ENCODE results near the gene PTPRCAP. TPM values are rescaled to one million over a fixed set of nuclear protein-coding genes. Genes with fewer than 3 reads are reported as not detected.
A peak's percentile ranks its signal among the peaks of the same experiment; 100 is the strongest.
"Not testable (repeated sequence)": the region's sequence is repeated elsewhere in the genome, so short reads cannot be mapped to it uniquely, and the experiment has no call there.

PTPRCAP gene
- polyA plus RNA-seq, 2 donors = 6.2 to 6.5 TPM

DNA sequence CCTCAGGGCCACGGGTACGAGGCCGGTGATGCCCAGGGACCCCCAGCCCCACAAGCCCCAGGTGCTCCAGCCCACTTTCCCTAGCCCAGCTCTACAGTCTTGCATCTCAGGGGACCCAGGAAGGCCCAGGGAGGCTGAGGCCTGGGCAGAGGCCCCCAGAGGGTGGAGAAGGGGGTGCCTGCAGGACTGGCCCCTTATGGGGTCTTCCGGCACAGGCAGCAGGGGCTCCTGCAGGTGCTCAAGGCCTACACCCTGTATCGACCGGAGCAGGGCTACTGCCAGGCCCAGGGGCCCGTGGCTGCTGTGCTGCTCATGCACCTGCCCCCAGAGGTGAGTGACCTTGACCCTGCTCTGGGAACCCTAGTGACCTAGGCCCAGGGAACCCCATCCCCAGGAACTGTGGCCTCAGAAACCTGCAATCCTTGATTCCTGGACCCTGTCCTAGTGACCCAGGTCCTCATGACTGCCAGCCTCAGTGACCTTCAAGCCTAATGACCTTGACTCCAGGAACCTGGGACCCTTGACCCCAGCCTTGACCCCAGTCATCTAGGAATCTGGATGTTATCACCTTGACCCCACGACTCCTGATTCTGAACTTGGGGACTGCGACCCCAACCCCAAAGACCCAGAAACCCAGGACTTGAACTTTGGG lies 31.7 kb downstream of the PTPRCAP start:
- no peaks in the 10 kb centered on the region for H3K36me3 ChIP-seq (ENCODE audit: control insufficient read depth in 2 of 2, insufficient read depth in 2 of 2, low read length in 1 of 2)
- H3K9me3 ChIP-seq (ENCODE audit: control insufficient read depth in 2 of 2, insufficient read depth in 1 of 2, low read depth in 1 of 2, low read length in 1 of 2) = no peaks in the 10 kb centered on the region
- 82 to 88% methylated on average over 9 of the region's 9 CpGs for WGBS, 2 donors
- peaks cover 0 to 2% of the 10 kb centered on the region in 2 donors for H3K4me1 ChIP-seq (ENCODE audit: control insufficient read depth in 2 of 2, insufficient read depth in 2 of 2, low read length in 1 of 2)
- no peak overlapping the region for H3K27ac ChIP-seq (ENCODE audit: low read depth in 2 of 2, low read length in 1 of 2)
- H3K27me3 ChIP-seq (ENCODE audit: control insufficient read depth in 1 of 2, insufficient read depth in 2 of 2, low read length in 2 of 2) = no peaks in the 10 kb centered on the region
- no peak overlapping the region for H3K4me3 ChIP-seq (ENCODE audit: low read depth in 1 of 2, low read length in 2 of 2)

DNA sequence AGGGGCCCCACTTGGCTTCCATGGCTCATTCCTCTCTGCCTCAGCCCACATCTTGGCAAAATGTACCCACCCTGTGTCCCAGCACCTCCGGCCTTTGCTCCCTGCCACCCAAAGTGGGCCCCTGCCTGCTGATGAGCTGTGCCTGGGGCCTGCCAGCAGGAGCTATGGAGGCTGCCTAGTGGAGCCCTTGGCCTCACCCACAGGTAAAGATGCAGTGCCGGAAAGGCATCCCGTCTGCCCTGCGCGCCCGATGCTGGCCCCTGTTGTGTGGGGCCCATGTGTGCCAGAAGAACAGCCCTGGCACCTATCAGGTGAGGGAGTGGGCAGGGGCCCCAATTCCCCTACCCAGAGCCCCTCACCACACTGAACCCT lies 32.3 kb downstream of the PTPRCAP start:
- Histone ChIP-seq H3K36me3 (ENCODE audit: control insufficient read depth in 2 of 2, insufficient read depth in 2 of 2, low read length in 1 of 2) (peaks cover 0 to 4% of the 10 kb centered on the region in 2 donors), H3K27ac (ENCODE audit: low read depth in 2 of 2, low read length in 1 of 2) (no peak overlapping the region), H3K9me3 (ENCODE audit: control insufficient read depth in 2 of 2, insufficient read depth in 1 of 2, low read depth in 1 of 2, low read length in 1 of 2) (no peaks in the 10 kb centered on the region), H3K4me3 (ENCODE audit: low read depth in 1 of 2, low read length in 2 of 2) (peak overlapping the region in 1 of 2 donors; percentile 28), H3K4me1 (ENCODE audit: control insufficient read depth in 2 of 2, insufficient read depth in 2 of 2, low read length in 1 of 2) (peaks cover 0 to 9% of the 10 kb centered on the region in 2 donors), H3K27me3 (ENCODE audit: control insufficient read depth in 1 of 2, insufficient read depth in 2 of 2, low read length in 2 of 2) (no peaks in the 10 kb centered on the region)
- WGBS, 2 donors = 87 to 92% methylated on average over 6 of the region's 6 CpGs

DNA sequence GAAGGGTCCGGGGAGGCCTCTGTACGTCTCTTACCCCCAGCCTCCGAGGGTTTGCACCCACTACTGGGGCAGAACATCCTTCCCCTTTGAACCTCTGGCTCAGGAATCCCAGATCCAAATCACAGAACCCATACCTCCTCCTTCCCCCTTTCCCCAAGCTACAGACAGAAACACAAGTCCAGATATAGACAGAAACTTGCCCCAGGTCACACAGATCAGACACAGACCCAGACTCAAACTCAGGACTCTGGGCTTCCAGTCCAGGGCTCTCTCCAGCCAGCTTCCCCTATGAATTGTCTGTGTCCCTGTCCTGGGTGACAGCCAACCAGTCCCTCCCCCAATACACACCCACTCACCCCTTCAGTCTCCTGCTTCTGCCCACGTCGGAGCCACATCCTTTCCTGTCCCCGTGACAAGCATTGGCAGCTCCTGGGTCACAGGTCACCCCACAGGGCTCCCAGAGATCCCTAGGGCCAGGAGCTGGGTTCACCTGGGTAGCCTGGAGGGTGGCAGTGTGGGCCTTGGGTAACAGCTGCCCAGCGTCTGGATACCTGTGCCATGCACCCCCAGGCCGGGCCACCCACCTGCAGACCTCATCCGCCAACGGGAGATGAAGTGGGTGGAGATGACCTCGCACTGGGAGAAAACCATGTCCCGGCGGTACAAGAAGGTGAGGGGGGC lies 32.8 kb downstream of the PTPRCAP start:
- 54 to 56% methylated on average over 12 to 13 of the region's 13 CpGs for WGBS, 2 donors
- H3K36me3 ChIP-seq (ENCODE audit: control insufficient read depth in 2 of 2, insufficient read depth in 2 of 2, low read length in 1 of 2) = peaks cover 0 to 4% of the 10 kb centered on the region in 2 donors
- H3K4me1 ChIP-seq (ENCODE audit: control insufficient read depth in 2 of 2, insufficient read depth in 2 of 2, low read length in 1 of 2) = peaks cover 0 to 10% of the 10 kb centered on the region in 2 donors
- H3K27me3 ChIP-seq (ENCODE audit: control insufficient read depth in 1 of 2, insufficient read depth in 2 of 2, low read length in 2 of 2) = no peaks in the 10 kb centered on the region
- no peaks in the 10 kb centered on the region for H3K9me3 ChIP-seq (ENCODE audit: control insufficient read depth in 2 of 2, insufficient read depth in 1 of 2, low read depth in 1 of 2, low read length in 1 of 2)
- peak overlapping the region in 1 of 2 donors; percentile 15 for H3K27ac ChIP-seq (ENCODE audit: low read depth in 2 of 2, low read length in 1 of 2)
- H3K4me3 ChIP-seq (ENCODE audit: low read depth in 1 of 2, low read length in 2 of 2) = peak overlapping the region; percentile 28 to 39

DNA sequence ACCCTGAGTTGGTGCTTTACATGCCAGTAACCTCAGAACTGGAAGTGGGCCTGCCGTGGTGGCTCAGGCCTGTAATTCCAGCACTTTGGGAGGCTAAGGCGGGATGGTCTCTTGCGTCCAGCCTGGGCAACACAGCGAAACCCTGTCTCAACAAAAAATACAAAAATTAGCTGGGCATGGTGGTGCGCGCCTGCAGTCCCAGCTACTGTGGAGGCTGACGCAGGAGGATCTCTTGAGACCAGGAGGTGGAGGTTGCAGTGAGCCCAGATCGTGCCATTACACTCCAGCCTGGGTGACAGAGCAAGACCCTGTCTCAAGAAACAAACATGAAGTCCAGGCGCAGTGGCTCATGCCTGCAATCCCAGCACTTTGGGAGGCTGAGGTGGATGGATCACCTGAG lies 34.4 kb downstream of the PTPRCAP start:
- WGBS, 2 donors = 95 to 96% methylated on average over 9 of the region's 9 CpGs
- peaks cover 6 to 18% of the 10 kb centered on the region in 2 donors for H3K36me3 ChIP-seq (ENCODE audit: control insufficient read depth in 2 of 2, insufficient read depth in 2 of 2, low read length in 1 of 2)
- not testable (repeated sequence) for H3K9me3 ChIP-seq (ENCODE audit: control insufficient read depth in 2 of 2, insufficient read depth in 1 of 2, low read depth in 1 of 2, low read length in 1 of 2); H3K4me3 ChIP-seq (ENCODE audit: low read depth in 1 of 2, low read length in 2 of 2); H3K27ac ChIP-seq (ENCODE audit: low read depth in 2 of 2, low read length in 1 of 2); H3K27me3 ChIP-seq (ENCODE audit: control insufficient read depth in 1 of 2, insufficient read depth in 2 of 2, low read length in 2 of 2)
- H3K4me1 ChIP-seq (ENCODE audit: control insufficient read depth in 2 of 2, insufficient read depth in 2 of 2, low read length in 1 of 2) = peaks cover 0 to 16% of the 10 kb centered on the region in 2 donors

DNA sequence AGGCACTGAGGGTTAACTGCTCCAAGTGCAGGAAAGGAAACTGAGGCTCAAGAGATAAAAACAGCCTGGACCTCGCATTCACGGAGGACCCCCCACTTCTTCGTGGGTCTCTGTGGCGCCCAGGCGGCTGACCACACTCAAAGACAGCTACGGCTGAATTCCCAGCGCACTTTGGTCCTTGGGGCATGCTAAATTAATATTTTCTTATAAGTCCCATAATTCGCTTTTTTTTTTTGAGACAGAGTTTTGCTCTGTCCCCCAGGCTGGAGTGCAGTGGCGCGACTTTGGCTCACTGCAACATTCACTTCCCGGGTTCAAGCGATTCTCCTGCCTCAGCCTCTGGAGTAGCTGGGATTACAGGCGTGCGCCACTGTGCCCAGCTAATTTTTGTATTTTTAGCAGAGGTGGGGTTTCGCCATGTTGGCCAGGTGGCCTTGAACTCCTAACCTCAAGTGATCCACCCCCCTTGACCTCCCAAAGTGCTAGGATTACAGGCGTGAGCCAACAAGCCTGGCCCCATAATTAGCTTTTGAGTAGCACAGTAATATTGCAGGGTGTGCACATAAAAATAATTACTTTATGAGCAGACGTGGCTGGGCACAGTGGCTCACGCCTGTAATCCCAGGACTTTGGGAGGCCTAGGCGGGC lies 35.2 kb downstream of the PTPRCAP start:
- H3K4me3 ChIP-seq (ENCODE audit: low read depth in 1 of 2, low read length in 2 of 2) = not testable (repeated sequence)
- 47 to 52% methylated on average over 19 of the region's 19 CpGs for WGBS, 2 donors
- H3K36me3 ChIP-seq (ENCODE audit: control insufficient read depth in 2 of 2, insufficient read depth in 2 of 2, low read length in 1 of 2) = peaks cover 12 to 26% of the 10 kb centered on the region in 2 donors

DNA sequence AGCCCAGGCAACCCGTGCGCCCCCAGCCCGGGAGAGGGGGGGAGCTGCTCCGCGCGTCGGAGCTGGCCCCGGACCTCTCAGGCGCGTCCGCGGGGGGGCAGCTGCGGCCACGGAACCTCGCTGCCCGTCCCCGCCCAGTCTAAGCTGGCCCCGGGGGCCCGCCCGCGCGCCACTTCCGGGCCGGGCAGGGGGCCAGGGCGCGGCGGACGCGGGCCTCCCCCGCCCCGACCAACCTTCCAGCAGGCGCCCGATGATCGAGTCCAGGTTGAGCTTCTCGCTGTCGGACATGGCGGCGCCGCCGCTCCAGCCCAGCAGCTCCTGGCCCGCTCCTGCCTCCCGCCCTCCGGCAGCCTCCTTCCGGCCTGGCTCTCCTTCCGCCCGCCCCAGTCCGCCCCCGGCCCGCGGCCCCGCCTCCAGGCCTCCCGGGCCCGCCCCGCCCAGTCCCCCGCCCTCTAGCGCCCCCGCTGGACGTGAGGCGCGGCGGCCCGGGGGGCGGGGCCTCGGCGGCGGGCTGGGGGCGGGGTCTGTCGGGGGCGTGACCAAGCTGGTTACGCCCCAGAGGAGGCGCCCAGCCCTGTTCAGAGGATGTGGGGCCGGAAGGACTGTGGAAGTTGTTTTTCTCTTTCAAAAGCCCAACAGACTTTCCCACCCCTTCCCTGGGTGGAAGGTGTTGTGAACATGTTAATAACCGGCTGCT lies 35.8 kb downstream of the PTPRCAP start, which contains the start of gene PPP1CA:
PPP1CA (minus strand) TSS at position 364 of the 697 bp plus-strand sequence; CDS start at position 288, 76 bp downstream.
- no peaks in the 10 kb centered on the region for H3K9me3 ChIP-seq (ENCODE audit: control insufficient read depth in 2 of 2, insufficient read depth in 1 of 2, low read depth in 1 of 2, low read length in 1 of 2)
- H3K27me3 ChIP-seq (ENCODE audit: control insufficient read depth in 1 of 2, insufficient read depth in 2 of 2, low read length in 2 of 2) = no peaks in the 10 kb centered on the region
- WGBS, 2 donors = 0 to 1% methylated on average over 56 to 73 of the region's 73 CpGs
- H3K4me3 ChIP-seq (ENCODE audit: low read depth in 1 of 2, low read length in 2 of 2) = peak within 1 kb of the TSS; percentile 78 to 93
- peak within 1 kb of the TSS; percentile 94 to 96 for H3K27ac ChIP-seq (ENCODE audit: low read depth in 2 of 2, low read length in 1 of 2)
- H3K36me3 ChIP-seq (ENCODE audit: control insufficient read depth in 2 of 2, insufficient read depth in 2 of 2, low read length in 1 of 2) = peaks cover 15 to 29% of the 10 kb centered on the region in 2 donors
- H3K4me1 ChIP-seq (ENCODE audit: control insufficient read depth in 2 of 2, insufficient read depth in 2 of 2, low read length in 1 of 2) = peaks cover 0 to 13% of the 10 kb centered on the region in 2 donors

More for the DNA sequence above, 35.2 kb downstream of the PTPRCAP start:
- H3K9me3 ChIP-seq (ENCODE audit: control insufficient read depth in 2 of 2, insufficient read depth in 1 of 2, low read depth in 1 of 2, low read length in 1 of 2); H3K27me3 ChIP-seq (ENCODE audit: control insufficient read depth in 1 of 2, insufficient read depth in 2 of 2, low read length in 2 of 2): not testable (repeated sequence)
- Histone ChIP-seq H3K27ac (ENCODE audit: low read depth in 2 of 2, low read length in 1 of 2) (peak overlapping the region; percentile 77 to 90), H3K4me1 (ENCODE audit: control insufficient read depth in 2 of 2, insufficient read depth in 2 of 2, low read length in 1 of 2) (peaks cover 0 to 14% of the 10 kb centered on the region in 2 donors)

DNA sequence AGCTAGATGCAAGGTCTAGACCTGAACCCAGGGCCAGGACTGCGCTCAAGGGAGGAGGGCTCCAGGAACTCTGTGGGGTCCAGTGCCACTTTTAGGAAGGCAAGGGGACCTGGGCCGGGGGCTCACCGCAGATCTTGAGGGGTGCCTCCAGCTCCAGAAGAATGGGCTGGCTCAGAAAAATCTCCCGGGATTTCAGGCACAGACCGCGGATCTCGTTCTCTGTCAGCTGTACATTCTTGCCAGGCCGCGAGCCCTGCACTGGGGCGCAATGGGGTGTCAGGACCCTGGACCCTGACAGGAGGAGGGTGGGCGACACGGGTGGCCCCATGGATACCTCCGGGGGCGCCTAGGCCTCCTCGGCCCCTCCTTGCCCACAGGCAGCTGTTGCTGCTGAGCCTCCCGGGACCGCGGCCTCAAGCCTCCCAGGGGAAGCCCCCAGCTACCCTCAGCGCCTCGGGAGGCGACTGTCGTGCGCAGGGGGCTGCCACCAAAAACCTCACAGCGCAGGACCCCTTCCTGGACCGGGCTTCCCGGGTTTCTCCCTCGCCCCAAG lies 36.5 kb downstream of the PTPRCAP start:
- Histone ChIP-seq H3K27me3 (ENCODE audit: control insufficient read depth in 1 of 2, insufficient read depth in 2 of 2, low read length in 2 of 2) (no peaks in the 10 kb centered on the region), H3K36me3 (ENCODE audit: control insufficient read depth in 2 of 2, insufficient read depth in 2 of 2, low read length in 1 of 2) (peaks cover 15 to 29% of the 10 kb centered on the region in 2 donors), H3K4me1 (ENCODE audit: control insufficient read depth in 2 of 2, insufficient read depth in 2 of 2, low read length in 1 of 2) (peaks cover 0 to 13% of the 10 kb centered on the region in 2 donors), H3K4me3 (ENCODE audit: low read depth in 1 of 2, low read length in 2 of 2) (peak overlapping the region; percentile 78 to 93), H3K9me3 (ENCODE audit: control insufficient read depth in 2 of 2, insufficient read depth in 1 of 2, low read depth in 1 of 2, low read length in 1 of 2) (no peaks in the 10 kb centered on the region), H3K27ac (ENCODE audit: low read depth in 2 of 2, low read length in 1 of 2) (peak overlapping the region; percentile 94 to 96)
- 2 to 3% methylated on average over 26 to 27 of the region's 27 CpGs for WGBS, 2 donors

DNA sequence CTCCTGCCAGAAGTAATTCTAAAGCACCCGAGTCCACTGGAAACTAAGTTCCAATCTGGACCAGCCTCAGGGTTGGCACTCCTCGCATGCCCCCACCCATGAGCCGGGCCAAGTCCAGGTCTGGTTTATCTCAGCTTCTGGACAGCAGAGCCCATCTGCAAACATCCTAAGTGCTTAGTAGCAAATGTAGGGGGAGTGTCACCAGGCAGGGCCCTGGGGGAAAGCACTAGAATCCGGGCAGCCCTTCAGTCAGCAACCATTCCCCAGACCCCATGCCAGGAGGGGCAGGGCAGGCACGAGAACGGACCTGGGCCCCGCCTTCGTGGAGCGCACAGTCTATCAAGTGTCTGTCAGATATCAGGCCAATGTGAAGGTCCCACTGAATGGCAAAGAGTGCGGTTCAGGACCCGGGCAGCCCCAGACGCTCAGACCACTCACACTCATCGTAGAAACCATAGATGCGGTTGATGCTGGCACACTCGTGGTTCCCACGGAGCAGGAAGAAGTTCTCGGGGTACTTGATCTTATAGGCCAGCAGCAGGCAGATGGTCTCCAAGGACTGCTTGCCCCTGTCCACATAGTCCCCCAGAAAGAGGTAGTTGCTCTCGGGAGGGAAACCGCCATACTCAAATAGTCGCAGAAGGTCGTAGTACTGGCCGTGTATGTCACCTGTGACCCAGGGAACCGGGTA lies 37.1 kb downstream of the PTPRCAP start:
- Histone ChIP-seq H3K9me3 (ENCODE audit: control insufficient read depth in 2 of 2, insufficient read depth in 1 of 2, low read depth in 1 of 2, low read length in 1 of 2) (no peaks in the 10 kb centered on the region), H3K27ac (ENCODE audit: low read depth in 2 of 2, low read length in 1 of 2) (peak overlapping the region; percentile 94 to 96), H3K4me3 (ENCODE audit: low read depth in 1 of 2, low read length in 2 of 2) (peak overlapping the region; percentile 78 to 93), H3K36me3 (ENCODE audit: control insufficient read depth in 2 of 2, insufficient read depth in 2 of 2, low read length in 1 of 2) (peaks cover 15 to 34% of the 10 kb centered on the region in 2 donors), H3K27me3 (ENCODE audit: control insufficient read depth in 1 of 2, insufficient read depth in 2 of 2, low read length in 2 of 2) (no peaks in the 10 kb centered on the region), H3K4me1 (ENCODE audit: control insufficient read depth in 2 of 2, insufficient read depth in 2 of 2, low read length in 1 of 2) (peaks cover 0 to 13% of the 10 kb centered on the region in 2 donors)
- WGBS, 2 donors = 25 to 28% methylated on average over 23 of the region's 23 CpGs

Measured in esophagus (tissue), 2 donors.